Measurements from ENCODE around the gene C1orf146.
A peak's percentile ranks its signal among the peaks of the same experiment; 100 is the strongest.
"Not testable (repeated sequence)": the region's sequence is repeated elsewhere in the genome, so short reads cannot be mapped to it uniquely, and the experiment has no call there.

C1orf146 gene

GRCh38 chr1:92273039-92273438 is 55.3 kb downstream of the C1orf146 start:
- no peak for DNase-seq (ENCODE audit: low spot score)

GRCh38 chr1:92274939-92275338 is 57.2 kb downstream of the C1orf146 start:
- DNase-seq (ENCODE audit: low spot score): no peak

GRCh38 chr1:92276082-92276481 is 58.4 kb downstream of the C1orf146 start:
- no peak for DNase-seq (ENCODE audit: low spot score)

GRCh38 chr1:92277105-92277723 is 59.5 kb downstream of the C1orf146 start:
- DNase-seq (ENCODE audit: low spot score): no peak

GRCh38 chr1:92279781-92280180 is 62.1 kb downstream of the C1orf146 start:
- not testable (repeated sequence) for DNase-seq (ENCODE audit: low spot score)

- DNase-seq (ENCODE audit: low spot score): not testable (repeated sequence)
Observed at GRCh38 chr1:92281411-92281810, 63.7 kb downstream of the C1orf146 start.

- peak; percentile 58 for DNase-seq (ENCODE audit: low spot score)
Observed at GRCh38 chr1:92291372-92291999, 73.8 kb downstream of the C1orf146 start.
